DOHH2 (cell line): ENCODE measurements around the gene PROSER1.
"Not testable (repeated sequence)": the region's sequence is repeated elsewhere in the genome, so short reads cannot be mapped to it uniquely, and the experiment has no call there.

ENCODE experiments used
- H3F3A ChIP-seq: fragments of 200-600 bp; sonication (generic), shearing (Covaris generic); 2 replicates; pipeline ENCODE4 v1.6.0; 2016; ENCODE audit warnings: antibody characterized with exemption, mild to moderate bottlenecking; ENCODE audit not compliant: control insufficient read depth, insufficient read depth
- H3K27ac ChIP-seq: fragments of 200-600 bp; sonication (generic); 2 replicates; pipeline ENCODE4 v1.5.1; 2014; ENCODE audit warnings: low read depth, mild to moderate bottlenecking, low read length, moderate library complexity
- H3K27me3 ChIP-seq: fragments of 200-600 bp; sonication (generic); 2 replicates; pipeline ENCODE4 v1.6.1; 2014; ENCODE audit warnings: mild to moderate bottlenecking, low read length, mixed read lengths; ENCODE audit not compliant: control insufficient read depth
- H3K36me3 ChIP-seq: fragments of 200-600 bp; sonication (generic); 2 replicates; pipeline ENCODE4 v1.6.1; 2014; ENCODE audit warnings: mild to moderate bottlenecking, low read length, moderate library complexity, mixed read lengths; ENCODE audit not compliant: control insufficient read depth
- H3K4me1 ChIP-seq: fragments of 200-600 bp; sonication (generic); 2 replicates; pipeline ENCODE4 v1.6.1; 2014; ENCODE audit warnings: mild to moderate bottlenecking, low read length, mixed read lengths; ENCODE audit not compliant: control insufficient read depth
- H3K4me2 ChIP-seq: fragments of 200-600 bp; sonication (generic); 2 replicates; pipeline ENCODE4 v1.6.0; 2014; ENCODE audit warnings: mild to moderate bottlenecking, low read length, moderate library complexity
- H3K4me3 ChIP-seq: fragments of 200-600 bp; sonication (generic); 2 replicates; pipeline ENCODE4 v1.5.1; 2014; ENCODE audit warnings: mild to moderate bottlenecking, low read length, mixed read lengths
- H3K79me2 ChIP-seq: fragments of 200-600 bp; sonication (generic); 2 replicates; pipeline ENCODE4 v1.6.1; 2014; ENCODE audit warnings: mild to moderate bottlenecking, low read length, mixed read lengths; ENCODE audit not compliant: control insufficient read depth
- H3K9me2 ChIP-seq: fragments of 200-600 bp; sonication (generic); replicated peaks from 2 replicates; pipeline ENCODE4 v1.6.1; 2014; ENCODE audit warnings: mild to moderate bottlenecking, low read length, mixed read lengths; ENCODE audit not compliant: control insufficient read depth
- H3K9me3 ChIP-seq: fragments of 200-600 bp; sonication (generic); 2 replicates; pipeline ENCODE4 v1.6.1; 2014; ENCODE audit warnings: antibody characterized with exemption, low read length, mixed read lengths; ENCODE audit not compliant: control insufficient read depth, insufficient read depth
- H4K20me1 ChIP-seq: fragments of 200-600 bp; sonication (generic); 2 replicates; pipeline ENCODE4 v1.6.0; 2014; ENCODE audit warnings: low read depth, mild to moderate bottlenecking, antibody characterized with exemption, low read length, moderate library complexity; ENCODE audit not compliant: control insufficient read depth, insufficient read depth
- EZH2phosphoT487 ChIP-seq: fragments of 200-600 bp; sonication (generic); IDR thresholded peaks from 2 replicates; pipeline ENCODE4 v1.6.1; 2017; ENCODE audit warnings: borderline replicate concordance, mild to moderate bottlenecking, antibody characterized with exemption, low read length, moderate library complexity, mixed read lengths
- TF ChIP-seq, protein P1 (sequence below): fragments of 200-600 bp; sonication (generic); IDR thresholded peaks from one replicate; pipeline ENCODE4 v1.5.1; 2014; ENCODE audit warnings: antibody characterized with exemption, mild to moderate bottlenecking, low read depth, low read length; ENCODE audit not compliant: poor library complexity, severe bottlenecking

Gene PROSER1

DNA sequence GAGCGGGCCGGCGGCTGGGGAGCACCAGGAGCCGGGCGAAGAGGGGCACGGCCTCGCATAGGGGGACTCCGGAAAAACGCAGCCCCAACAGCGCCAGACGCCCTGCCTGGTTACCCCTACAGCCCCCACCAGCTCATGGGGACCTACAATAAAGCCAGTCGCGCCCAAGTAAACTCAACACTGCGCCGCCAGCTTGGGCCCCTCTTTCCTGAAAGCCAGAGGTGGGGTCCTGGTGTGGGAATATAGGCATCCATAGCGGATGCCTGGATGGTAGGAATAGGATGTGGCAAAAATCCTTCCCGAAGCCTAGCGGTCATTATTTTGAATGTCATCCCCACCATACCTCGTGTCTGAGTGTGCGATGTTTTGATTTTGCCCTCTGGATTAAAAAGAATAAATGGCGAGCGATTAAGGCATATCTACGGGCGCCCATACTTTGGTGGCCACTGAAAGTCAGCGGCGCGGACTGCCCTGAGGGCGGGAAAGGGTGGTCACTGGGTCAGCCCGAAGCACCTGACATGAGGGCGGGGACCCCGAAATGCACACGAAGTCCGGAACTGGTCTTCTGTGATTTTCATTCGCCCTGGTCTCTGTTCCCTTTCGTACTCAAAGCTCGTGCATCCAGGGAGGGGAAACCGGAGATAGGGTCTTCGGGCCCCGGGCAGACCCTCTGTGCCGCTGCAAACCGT is at the start of gene PROSER1, which contains the start of gene NHLRC3:
Gene PROSER1 (minus strand): TSS at position 210 of the 689 bp plus-strand sequence. CDS start 847 bp downstream, outside the sequence.
Gene NHLRC3 (plus strand): TSS at position 577 of the 689 bp plus-strand sequence. CDS start 184 bp downstream, outside the sequence.
- Histone ChIP-seq H3K4me3 (peak within 1 kb of the TSS; percentile 81), H3K4me1 (peaks cover 30% of the 10 kb centered on the region), H3K79me2 (peaks cover 72% of the 10 kb centered on the region), H4K20me1 (no peaks in the 10 kb centered on the region), H3K9me2 (no peaks in the 10 kb centered on the region), H3F3A (0 out of 2 replicates have a peak, but pooled peaks cover 3% of the 10 kb centered on the region), H3K4me2 (peak within 1 kb of the TSS; percentile 85), H3K9me3 (no peaks in the 10 kb centered on the region), H3K36me3 (peaks cover 23% of the 10 kb centered on the region), H3K27ac (peak within 1 kb of the TSS; percentile 62), H3K27me3 (no peaks in the 10 kb centered on the region)
- TF ChIP-seq EZH2phosphoT487: no peak
- TF ChIP-seq, protein P1, sequence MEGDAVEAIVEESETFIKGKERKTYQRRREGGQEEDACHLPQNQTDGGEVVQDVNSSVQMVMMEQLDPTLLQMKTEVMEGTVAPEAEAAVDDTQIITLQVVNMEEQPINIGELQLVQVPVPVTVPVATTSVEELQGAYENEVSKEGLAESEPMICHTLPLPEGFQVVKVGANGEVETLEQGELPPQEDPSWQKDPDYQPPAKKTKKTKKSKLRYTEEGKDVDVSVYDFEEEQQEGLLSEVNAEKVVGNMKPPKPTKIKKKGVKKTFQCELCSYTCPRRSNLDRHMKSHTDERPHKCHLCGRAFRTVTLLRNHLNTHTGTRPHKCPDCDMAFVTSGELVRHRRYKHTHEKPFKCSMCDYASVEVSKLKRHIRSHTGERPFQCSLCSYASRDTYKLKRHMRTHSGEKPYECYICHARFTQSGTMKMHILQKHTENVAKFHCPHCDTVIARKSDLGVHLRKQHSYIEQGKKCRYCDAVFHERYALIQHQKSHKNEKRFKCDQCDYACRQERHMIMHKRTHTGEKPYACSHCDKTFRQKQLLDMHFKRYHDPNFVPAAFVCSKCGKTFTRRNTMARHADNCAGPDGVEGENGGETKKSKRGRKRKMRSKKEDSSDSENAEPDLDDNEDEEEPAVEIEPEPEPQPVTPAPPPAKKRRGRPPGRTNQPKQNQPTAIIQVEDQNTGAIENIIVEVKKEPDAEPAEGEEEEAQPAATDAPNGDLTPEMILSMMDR: peak; percentile 4

DNA sequence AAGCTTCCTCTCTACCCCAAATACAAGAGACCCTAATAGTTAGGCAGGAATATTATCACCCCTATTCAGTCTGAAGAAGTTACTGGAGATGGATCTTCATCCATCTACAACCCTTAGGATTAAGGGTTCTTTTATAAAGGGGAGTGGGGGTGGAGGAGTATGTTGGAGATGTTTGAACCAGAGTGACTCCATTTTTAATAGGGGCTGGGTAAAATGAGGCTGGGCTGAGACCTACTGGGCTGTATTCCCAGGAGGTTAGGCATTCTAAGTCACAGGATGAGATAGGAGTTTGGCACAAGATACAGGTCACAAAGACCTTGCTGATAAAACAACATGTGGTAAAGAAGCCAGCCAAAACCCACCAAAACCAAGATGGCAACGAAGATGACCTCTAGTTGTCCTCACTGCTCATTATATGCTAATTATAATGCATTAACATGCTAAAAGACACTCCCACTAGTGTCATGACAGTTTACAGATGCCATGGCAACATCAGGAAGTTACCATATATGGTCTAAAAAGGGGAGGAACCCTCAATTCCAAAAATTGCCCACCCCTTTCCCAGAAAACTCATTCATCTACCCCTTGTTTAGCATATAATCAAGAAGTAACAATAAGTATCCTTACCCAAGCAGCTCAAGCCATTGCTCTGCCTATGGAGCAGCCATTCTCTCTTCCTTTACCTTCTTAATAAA is 48.5 kb upstream of the PROSER1 start:
- H3K9me2 ChIP-seq, H3K4me3 ChIP-seq, H3K4me2 ChIP-seq, H3F3A ChIP-seq, H4K20me1 ChIP-seq, H3K4me1 ChIP-seq, H3K27ac ChIP-seq, H3K79me2 ChIP-seq, H3K27me3 ChIP-seq, H3K9me3 ChIP-seq, H3K36me3 ChIP-seq: not testable (repeated sequence)

DNA sequence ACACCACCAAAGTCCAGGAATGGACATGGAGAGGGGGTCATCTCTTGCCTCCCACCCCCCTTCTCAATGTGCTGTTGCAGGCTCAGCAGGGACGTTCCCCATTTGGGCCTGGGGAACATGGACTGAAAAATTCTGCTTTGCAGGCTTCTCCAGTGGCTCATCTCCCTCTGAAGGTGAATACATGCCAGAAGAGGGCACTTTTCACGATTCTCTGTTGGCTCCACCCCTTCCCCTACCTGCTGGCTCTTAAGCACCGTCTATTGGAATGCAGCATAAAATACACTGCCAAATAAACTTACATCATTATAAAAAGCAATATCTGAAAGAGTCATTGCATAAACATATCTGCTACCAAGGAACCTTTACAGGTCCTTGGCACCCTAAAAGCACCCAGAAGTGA is 36.1 kb upstream of the PROSER1 start:
- no peaks in the 10 kb centered on the region for H3K9me2 ChIP-seq
- H3F3A ChIP-seq: no peaks in the 10 kb centered on the region
- no peak for TF ChIP-seq EZH2phosphoT487
- TF ChIP-seq, protein P1: no peak
- H3K36me3 ChIP-seq: no peaks in the 10 kb centered on the region
- H4K20me1 ChIP-seq: no peaks in the 10 kb centered on the region
- H3K4me3 ChIP-seq: no peak overlapping the region
- H3K27ac ChIP-seq: no peak overlapping the region
- no peak overlapping the region for H3K4me2 ChIP-seq
- no peaks in the 10 kb centered on the region for H3K79me2 ChIP-seq
- H3K4me1 ChIP-seq: no peaks in the 10 kb centered on the region
- H3K27me3 ChIP-seq: peaks cover 14% of the 10 kb centered on the region
- no peaks in the 10 kb centered on the region for H3K9me3 ChIP-seq

- H3K9me3 ChIP-seq: no peaks in the 10 kb centered on the region
Measured at GRCh38 chr13:39072842-39073241, 35.0 kb upstream of the PROSER1 start.

More at GRCh38 chr13:39072842-39073241, 35.0 kb upstream of the PROSER1 start:
- H3K9me2 ChIP-seq: no peaks in the 10 kb centered on the region
- H3K4me3 ChIP-seq: no peak overlapping the region
- H3K79me2 ChIP-seq: no peaks in the 10 kb centered on the region
- H3K36me3 ChIP-seq: no peaks in the 10 kb centered on the region
- H3K27me3 ChIP-seq: peaks cover 14% of the 10 kb centered on the region
- no peaks in the 10 kb centered on the region for H4K20me1 ChIP-seq
- H3F3A ChIP-seq: no peaks in the 10 kb centered on the region
- no peak overlapping the region for H3K4me2 ChIP-seq
- TF ChIP-seq EZH2phosphoT487: no peak
- TF ChIP-seq, protein P1: no peak
- H3K27ac ChIP-seq: no peak overlapping the region
- H3K4me1 ChIP-seq: no peaks in the 10 kb centered on the region
